SU-DHL-6 (cell line): ENCODE results near the gene KSR1.

Source experiments
- H2AFZ ChIP-seq: fragments of 200-600 bp; sonication (generic); 2 replicates; pipeline ENCODE4 v1.6.1; 2014; ENCODE audit warnings: low read depth, mild to moderate bottlenecking, moderate library complexity, mixed read lengths, antibody characterized with exemption, low read length; ENCODE audit not compliant: severe bottlenecking
- H3F3A ChIP-seq: fragments of 200-600 bp; shearing (Covaris generic); 2 replicates; pipeline ENCODE4 v1.6.0; 2016; ENCODE audit warnings: antibody characterized with exemption, mild to moderate bottlenecking; ENCODE audit not compliant: insufficient read depth
- H3K27ac ChIP-seq: fragments of 200-600 bp; sonication (generic); 2 replicates; pipeline ENCODE4 v1.5.1; 2016; ENCODE audit warnings: low read depth, mild to moderate bottlenecking, low read length, moderate library complexity, mixed read lengths
- H3K27me3 ChIP-seq: fragments of 200-600 bp; sonication (generic), shearing (Covaris generic); 2 replicates; pipeline ENCODE4 v1.6.0; 2014; ENCODE audit warnings: mild to moderate bottlenecking, low read length
- H3K36me3 ChIP-seq: fragments of 200-600 bp; sonication (generic); 2 replicates; pipeline ENCODE4 v1.6.1; 2014; ENCODE audit warnings: mild to moderate bottlenecking, low read length, mixed read lengths
- H3K4me2 ChIP-seq: fragments of 300-600, 200-600 bp; shearing (Covaris generic), sonication (generic); 2 replicates; pipeline ENCODE4 v1.6.0; 2014; ENCODE audit warnings: low read length, low read depth, mild to moderate bottlenecking; ENCODE audit not compliant: poor library complexity, severe bottlenecking
- H3K4me3 ChIP-seq: fragments of 200-600 bp; sonication (generic); 2 replicates; pipeline ENCODE4 v1.5.1; 2014; ENCODE audit warnings: antibody characterized with exemption, low read length, mild to moderate bottlenecking, mixed read lengths; ENCODE audit not compliant: insufficient read depth, poor library complexity, severe bottlenecking
- H3K79me2 ChIP-seq: fragments of 200-600 bp; sonication (generic); 2 replicates; pipeline ENCODE4 v1.6.1; 2014; ENCODE audit warnings: mild to moderate bottlenecking, low read length, moderate library complexity; ENCODE audit not compliant: insufficient read depth
- H3K9ac ChIP-seq: fragments of 200-600 bp; sonication (generic); 2 replicates; pipeline ENCODE4 v1.7.0; 2014; ENCODE audit warnings: mild to moderate bottlenecking, low read length
- H3K9me2 ChIP-seq: fragments of 200-600 bp; sonication (generic); replicated peaks from 2 replicates; pipeline ENCODE4 v1.6.1; 2014; ENCODE audit warnings: low read length; ENCODE audit not compliant: insufficient read depth
- H3K9me3 ChIP-seq: fragments of 200-600 bp; sonication (generic); 2 replicates; pipeline ENCODE4 v1.6.1; 2014; ENCODE audit warnings: low read length, mixed read lengths; ENCODE audit not compliant: insufficient read depth
- H4K20me1 ChIP-seq: fragments of 200-600 bp; sonication (generic); 2 replicates; pipeline ENCODE4 v1.6.1; 2014; ENCODE audit warnings: low read depth, mild to moderate bottlenecking, antibody characterized with exemption, low read length, moderate library complexity, mixed read lengths
- CTCF ChIP-seq: fragments of 200-600 bp; sonication (generic); IDR thresholded peaks from one replicate; pipeline ENCODE4 v1.5.1; 2017; ENCODE audit warnings: antibody characterized with exemption, mild to moderate bottlenecking, low read length, moderate library complexity; ENCODE audit not compliant: insufficient read depth, poor library complexity, severe bottlenecking
- EZH2phosphoT487 ChIP-seq: fragments of 200-600 bp; sonication (generic), shearing (Covaris generic); conservative IDR thresholded peaks from 2 replicates; pipeline ENCODE4 v1.6.1; 2018; ENCODE audit warnings: mild to moderate bottlenecking, antibody characterized with exemption, low read length, moderate library complexity, mixed read lengths

The KSR1 gene

GRCh38 chr17:27598337-27599050 is 142.2 kb downstream of the KSR1 start:
- TF ChIP-seq EZH2phosphoT487, result no peak
- TF ChIP-seq CTCF, result no peak

GRCh38 chr17:27600471-27600870 is 144.2 kb downstream of the KSR1 start:
- no peaks in the 10 kb centered on the region for H3K9me2 ChIP-seq
- TF ChIP-seq CTCF, result no peak
- TF ChIP-seq EZH2phosphoT487, result no peak
- H3K4me2 ChIP-seq, result no peak overlapping the region
- no peaks in the 10 kb centered on the region for H3F3A ChIP-seq
- no peaks in the 10 kb centered on the region for H3K27me3 ChIP-seq
- no peaks in the 10 kb centered on the region for H3K9me3 ChIP-seq
- H3K4me3 ChIP-seq, result no peak overlapping the region
- H3K36me3 ChIP-seq, result no peaks in the 10 kb centered on the region
- no peak overlapping the region for H3K27ac ChIP-seq
- H4K20me1 ChIP-seq, result no peaks in the 10 kb centered on the region
- no peak overlapping the region for H2AFZ ChIP-seq
- H3K9ac ChIP-seq, result no peak overlapping the region
- no peaks in the 10 kb centered on the region for H3K79me2 ChIP-seq

More at GRCh38 chr17:27598337-27599050, 142.2 kb downstream of the KSR1 start:
- H2AFZ ChIP-seq, result no peak overlapping the region
- H3K4me2 ChIP-seq, result no peak overlapping the region
- no peaks in the 10 kb centered on the region for H4K20me1 ChIP-seq
- H3K36me3 ChIP-seq, result no peaks in the 10 kb centered on the region
- H3K27me3 ChIP-seq, result no peaks in the 10 kb centered on the region
- no peaks in the 10 kb centered on the region for H3F3A ChIP-seq
- no peak overlapping the region for H3K4me3 ChIP-seq
- H3K9me3 ChIP-seq, result no peaks in the 10 kb centered on the region
- H3K27ac ChIP-seq, result no peak overlapping the region
- H3K79me2 ChIP-seq, result no peaks in the 10 kb centered on the region
- H3K9me2 ChIP-seq, result no peaks in the 10 kb centered on the region
- no peak overlapping the region for H3K9ac ChIP-seq

GRCh38 chr17:27601069-27601974 is 145.1 kb downstream of the KSR1 start:
- Histone ChIP-seq H3K9ac (no peak overlapping the region), H3K27me3 (no peaks in the 10 kb centered on the region), H3K4me3 (no peak overlapping the region), H3K9me2 (no peaks in the 10 kb centered on the region), H2AFZ (no peak overlapping the region), H4K20me1 (no peaks in the 10 kb centered on the region), H3K79me2 (no peaks in the 10 kb centered on the region), H3K9me3 (no peaks in the 10 kb centered on the region), H3K36me3 (no peaks in the 10 kb centered on the region), H3K27ac (no peak overlapping the region), H3F3A (no peaks in the 10 kb centered on the region), H3K4me2 (no peak overlapping the region)
- TF ChIP-seq CTCF (peak; percentile 61), EZH2phosphoT487 (no peak)
